Esophagus squamous epithelium (tissue), 5 donors: Measurements from ENCODE around the gene FAM228A. TPM values are rescaled to one million over a fixed set of nuclear protein-coding genes. Genes with fewer than 3 reads are reported as not detected.

Source experiments
- DNase-seq: peaks from one replicate; lab custom pipeline; 2025; lab: John Stamatoyannopoulos, UW
- H3K27ac ChIP-seq, 4 donors: fragments of 200-600 bp; sonication (generic); one replicate each; pipeline ENCODE4 v1.5.1; 2016 to 2019; ENCODE audit warnings: mild to moderate bottlenecking in 1 of 4
- H3K27me3 ChIP-seq, 4 donors: fragments of 200-600 bp; sonication (generic); 1 replicate in 3 of 4; 2 replicates in 1 of 4; pipeline versions ENCODE4 v1.5.1 to v1.6.0; 2017 to 2021; ENCODE audit warnings: antibody characterized with exemption in 1 of 4
- H3K36me3 ChIP-seq, 3 donors: fragments of 200-600 bp; sonication (generic); one replicate each; pipeline ENCODE4 v1.5.1; 2016 to 2019
- H3K4me1 ChIP-seq, 3 donors: fragments of 200-600 bp; sonication (generic); one replicate each; pipeline ENCODE4 v1.5.1; 2017 to 2019
- H3K4me3 ChIP-seq, 4 donors: fragments of 200-600 bp; sonication (generic); 1 replicate in 3 of 4; 2 replicates in 1 of 4; pipeline ENCODE4 v1.5.1; 2016 to 2019; ENCODE audit warnings: mild to moderate bottlenecking in 2 of 4, moderate library complexity in 1 of 4
- H3K9me3 ChIP-seq, 3 donors: fragments of 200-600 bp; sonication (generic); one replicate each; pipeline ENCODE4 v1.5.1; 2016 to 2019
- CTCF ChIP-seq, 6 experiments: fragments of 450-650 bp in 4 of 6; fragments of 200-600 bp in 2 of 6; sonication (generic) in 2 of 6; IDR thresholded peaks; one replicate each; pipeline ENCODE4 v1.5.1; 2016 to 2019; ENCODE audit warnings: antibody characterized with exemption in 6 of 6, mild to moderate bottlenecking in 4 of 6, moderate library complexity in 4 of 6
- POLR2A ChIP-seq, 4 donors: fragments of 450-650 bp; IDR thresholded peaks; one replicate each; pipeline ENCODE4 v1.6.1; 2017; ENCODE audit warnings: antibody characterized with exemption in 4 of 4, mild to moderate bottlenecking in 4 of 4, moderate library complexity in 3 of 4
- WGBS, 2 donors: methylation state at CpG; one replicate each; pipeline ENCODE4 v1.1.5; 2018; 5-methylcytosine and 5-hydroxymethylcytosine counted together
- intact Hi-C: fragments of 100-400 bp; cut with DNase I; formaldehyde crosslinking; loops from one replicate; pipeline ENCODE4 v1.15.0; 2022
- total RNA-seq, 4 donors: library from RNA; depleted of rRNA; stranded (reverse); fragments of >200 nt; gene quantifications; one replicate each; pipeline ENCODE4 v1.1.0, GENCODE V29; 2016
- donor health status: DM: yes; HTN: yes; CAD: no.

FAM228A gene
- total RNA-seq, 4 donors from 2014 or later: 0.19 TPM; not detected in 2

GRCh38 chr2:24162494-24162893, 12.4 kb upstream of the FAM228A start:
- no peak for DNase-seq
- Histone ChIP-seq H3K36me3 (peaks cover 0 to 12% (median 0%) of the 10 kb centered on the region in 3 donors), H3K4me3 (no peak overlapping the region), H3K9me3 (no peaks in the 10 kb centered on the region), H3K27me3 (peaks cover 0 to 18% (median 0%) of the 10 kb centered on the region in 4 donors), H3K4me1 (no peaks in the 10 kb centered on the region), H3K27ac (no peak overlapping the region)
- intact Hi-C loops: no loop called here
- 92% methylated on average over 1 of the region's 1 CpG for WGBS, 2 donors
- TF ChIP-seq CTCF (IDR thresholded peaks at IDR 0.05) (no peak), POLR2A (IDR thresholded peaks at IDR 0.05) (no peak)

- H3K36me3 ChIP-seq: peaks cover 0 to 12% (median 0%) of the 10 kb centered on the region in 3 donors
- intact Hi-C loops: no loop called here
Measured at GRCh38 chr2:24163186-24163585, 11.7 kb upstream of the FAM228A start.

GRCh38 chr2:24163601-24164000, 11.3 kb upstream of the FAM228A start:
- no peak overlapping the region for H3K27ac ChIP-seq
- H3K4me1 ChIP-seq: no peaks in the 10 kb centered on the region
- H3K4me3 ChIP-seq: no peak overlapping the region
- no peak for DNase-seq
- intact Hi-C loops: no loop called here
- H3K9me3 ChIP-seq: no peaks in the 10 kb centered on the region
- TF ChIP-seq CTCF (IDR thresholded peaks at IDR 0.05) (no peak), POLR2A (IDR thresholded peaks at IDR 0.05) (no peak)
- WGBS, 2 donors: 70 to 71% methylated on average over 2 of the region's 2 CpGs
- peaks cover 0 to 12% (median 0%) of the 10 kb centered on the region in 3 donors for H3K36me3 ChIP-seq
- H3K27me3 ChIP-seq: peaks cover 0 to 24% (median 0%) of the 10 kb centered on the region in 4 donors

More at GRCh38 chr2:24163186-24163585, 11.7 kb upstream of the FAM228A start:
- no peak overlapping the region for H3K27ac ChIP-seq
- TF ChIP-seq CTCF (IDR thresholded peaks at IDR 0.05) (no peak), POLR2A (IDR thresholded peaks at IDR 0.05) (no peak)
- H3K4me1 ChIP-seq: no peaks in the 10 kb centered on the region
- peaks cover 0 to 23% (median 0%) of the 10 kb centered on the region in 4 donors for H3K27me3 ChIP-seq
- DNase-seq: no peak
- WGBS, 2 donors: 60 to 62% methylated on average over 2 of the region's 3 CpGs
- no peaks in the 10 kb centered on the region for H3K9me3 ChIP-seq
- no peak overlapping the region for H3K4me3 ChIP-seq

GRCh38 chr2:24164416-24164973, 10.4 kb upstream of the FAM228A start:
- WGBS, 2 donors: 48 to 73% methylated on average over 6 to 8 of the region's 8 CpGs
- peaks cover 0 to 32% (median 0%) of the 10 kb centered on the region in 4 donors for H3K27me3 ChIP-seq
- no peak overlapping the region for H3K4me3 ChIP-seq
- H3K9me3 ChIP-seq: no peaks in the 10 kb centered on the region
- TF ChIP-seq CTCF (IDR thresholded peaks at IDR 0.05) (peak; percentile 22 to 96 (median 50)), POLR2A (IDR thresholded peaks at IDR 0.05) (no peak)
- H3K4me1 ChIP-seq: no peaks in the 10 kb centered on the region
- H3K27ac ChIP-seq: no peak overlapping the region
- peaks cover 0 to 8% (median 0%) of the 10 kb centered on the region in 3 donors for H3K36me3 ChIP-seq
- intact Hi-C loops: no loop called here
- no peak for DNase-seq

GRCh38 chr2:24169023-24169422, 5.8 kb upstream of the FAM228A start:
- H3K9me3 ChIP-seq: no peaks in the 10 kb centered on the region
- WGBS, 2 donors: 86 to 97% methylated on average over 5 of the region's 5 CpGs
- no peak overlapping the region for H3K27ac ChIP-seq
- no peak overlapping the region for H3K4me3 ChIP-seq
- peaks cover 0 to 60% (median 0%) of the 10 kb centered on the region in 4 donors for H3K27me3 ChIP-seq
- peaks cover 0 to 3% (median 0%) of the 10 kb centered on the region in 3 donors for H3K4me1 ChIP-seq
- TF ChIP-seq POLR2A (IDR thresholded peaks at IDR 0.05) (no peak), CTCF (IDR thresholded peaks at IDR 0.05) (no peak)
- intact Hi-C loops: no loop called here
- no peaks in the 10 kb centered on the region for H3K36me3 ChIP-seq
- no peak for DNase-seq
